GM21786 (cell line): ENCODE results near the gene HAP1.
"Not testable (repeated sequence)": the region's sequence is repeated elsewhere in the genome, so short reads cannot be mapped to it uniquely, and the experiment has no call there.

Source experiments
- ATAC-seq: cut with Tn5 transposase; IDR thresholded peaks from one replicate; pipeline ENCODE4 v1.9.1; 2021; ENCODE audit not compliant: unreplicated experiment

HAP1 gene, protein sequence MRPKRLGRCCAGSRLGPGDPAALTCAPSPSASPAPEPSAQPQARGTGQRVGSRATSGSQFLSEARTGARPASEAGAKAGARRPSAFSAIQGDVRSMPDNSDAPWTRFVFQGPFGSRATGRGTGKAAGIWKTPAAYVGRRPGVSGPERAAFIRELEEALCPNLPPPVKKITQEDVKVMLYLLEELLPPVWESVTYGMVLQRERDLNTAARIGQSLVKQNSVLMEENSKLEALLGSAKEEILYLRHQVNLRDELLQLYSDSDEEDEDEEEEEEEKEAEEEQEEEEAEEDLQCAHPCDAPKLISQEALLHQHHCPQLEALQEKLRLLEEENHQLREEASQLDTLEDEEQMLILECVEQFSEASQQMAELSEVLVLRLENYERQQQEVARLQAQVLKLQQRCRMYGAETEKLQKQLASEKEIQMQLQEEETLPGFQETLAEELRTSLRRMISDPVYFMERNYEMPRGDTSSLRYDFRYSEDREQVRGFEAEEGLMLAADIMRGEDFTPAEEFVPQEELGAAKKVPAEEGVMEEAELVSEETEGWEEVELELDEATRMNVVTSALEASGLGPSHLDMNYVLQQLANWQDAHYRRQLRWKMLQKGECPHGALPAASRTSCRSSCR

DNA sequence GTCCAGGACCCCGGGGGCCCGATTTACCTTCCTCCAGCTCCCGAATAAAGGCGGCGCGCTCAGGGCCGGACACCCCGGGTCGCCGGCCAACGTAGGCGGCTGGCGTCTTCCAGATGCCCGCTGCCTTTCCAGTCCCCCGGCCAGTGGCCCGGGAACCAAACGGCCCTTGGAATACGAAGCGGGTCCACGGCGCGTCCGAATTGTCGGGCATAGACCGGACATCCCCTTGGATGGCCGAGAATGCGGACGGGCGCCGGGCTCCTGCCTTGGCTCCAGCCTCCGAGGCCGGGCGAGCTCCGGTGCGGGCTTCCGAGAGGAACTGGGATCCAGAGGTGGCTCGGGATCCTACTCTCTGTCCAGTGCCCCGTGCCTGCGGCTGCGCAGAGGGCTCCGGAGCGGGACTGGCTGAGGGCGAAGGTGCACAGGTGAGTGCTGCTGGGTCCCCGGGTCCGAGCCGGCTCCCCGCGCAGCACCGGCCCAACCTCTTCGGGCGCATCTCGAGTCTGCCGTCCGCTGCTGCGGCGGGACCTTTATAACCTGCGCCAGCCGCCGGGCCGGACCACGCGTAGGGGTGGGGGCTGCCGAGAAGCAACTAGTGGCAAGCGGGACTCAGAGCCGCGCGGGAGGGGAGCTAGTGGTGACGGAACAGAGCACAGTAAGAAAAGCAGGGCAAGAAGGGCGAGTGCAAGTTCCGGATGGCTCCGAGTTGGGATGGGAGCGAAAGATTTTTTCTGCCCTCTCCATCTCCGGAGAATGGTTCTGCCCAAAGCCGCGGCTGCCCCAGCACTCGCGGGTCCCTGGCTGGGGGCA lies at the start of gene HAP1:
Gene HAP1, minus strand, starts transcription at position 505 of the 810 bp plus-strand sequence. Its CDS starts 9 bp downstream, at position 496.
- no peak for ATAC-seq

DNA sequence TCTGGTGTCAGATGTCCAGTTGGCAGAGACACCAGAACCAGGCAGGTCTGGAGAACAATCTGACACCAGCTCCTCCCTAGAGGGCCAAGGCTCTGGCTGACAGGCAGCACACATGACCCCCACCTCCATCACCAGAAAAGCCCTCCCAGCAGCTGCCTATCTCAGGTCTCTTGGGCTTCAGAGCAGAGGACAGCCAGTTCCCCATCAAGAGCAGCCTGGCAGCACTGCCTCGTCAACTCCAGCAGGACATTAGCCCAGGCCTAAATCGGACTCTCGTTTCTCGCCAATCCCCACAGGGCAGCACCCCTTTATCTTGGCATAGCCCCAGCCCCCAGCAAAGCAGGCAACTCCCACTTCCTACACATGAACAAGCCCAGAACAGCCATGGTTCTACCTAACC lies 47.7 kb upstream of the HAP1 start:
- no peak for ATAC-seq

DNA sequence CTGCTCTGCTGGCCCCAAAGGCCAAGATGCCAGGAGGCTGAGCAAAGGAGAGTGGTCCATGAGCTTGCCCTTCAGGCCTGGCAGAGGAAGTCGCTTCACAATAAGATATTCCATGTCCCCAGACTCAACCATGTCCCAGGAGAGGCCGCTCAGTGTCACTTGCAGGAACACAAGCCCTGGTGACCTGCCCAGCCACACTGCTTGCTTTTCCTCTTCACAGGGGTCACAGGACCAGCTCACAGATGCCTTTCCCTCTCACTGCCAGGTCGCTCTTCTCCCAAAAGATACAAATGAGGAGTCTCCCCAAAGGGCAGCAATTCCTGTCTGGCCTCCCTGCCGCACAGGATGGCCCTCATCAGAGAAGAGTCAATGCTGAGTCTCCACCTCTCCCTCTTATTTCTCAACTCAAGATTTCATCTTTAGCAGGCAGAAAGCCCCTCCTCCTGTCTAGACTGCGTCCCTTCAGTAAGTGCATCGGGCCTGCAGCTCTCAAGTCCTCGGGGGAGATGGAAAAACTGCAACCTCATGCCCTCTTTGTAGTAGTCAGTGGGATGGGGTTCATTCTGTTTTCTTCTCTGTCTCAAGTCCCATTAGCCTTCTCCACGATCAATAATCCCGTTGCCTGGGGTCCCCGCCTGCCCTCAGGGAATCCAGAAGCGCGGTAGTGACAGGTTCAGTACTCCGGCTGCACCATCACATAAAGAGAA lies 47.1 kb upstream of the HAP1 start:
- ATAC-seq, result no peak

DNA sequence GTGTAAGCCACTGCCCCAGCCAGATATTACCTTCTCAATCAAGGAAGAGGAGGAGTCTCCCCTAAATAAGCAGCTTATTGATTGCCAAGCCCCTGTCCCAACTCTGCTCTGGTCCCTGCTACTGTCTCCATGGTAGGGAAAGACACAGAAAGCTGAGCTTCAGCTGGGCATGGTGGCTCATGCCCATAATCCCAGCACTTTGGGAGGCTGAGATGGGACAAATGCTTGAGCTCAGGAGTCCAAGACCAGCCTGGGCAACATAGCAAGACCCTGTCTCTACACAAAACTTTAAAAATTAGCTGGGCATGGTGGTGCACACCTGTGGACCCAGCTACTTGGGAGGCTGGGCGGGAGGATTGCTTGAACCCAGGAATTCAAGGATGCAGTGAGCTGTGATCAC lies 45.5 kb upstream of the HAP1 start:
- no peak for ATAC-seq

DNA sequence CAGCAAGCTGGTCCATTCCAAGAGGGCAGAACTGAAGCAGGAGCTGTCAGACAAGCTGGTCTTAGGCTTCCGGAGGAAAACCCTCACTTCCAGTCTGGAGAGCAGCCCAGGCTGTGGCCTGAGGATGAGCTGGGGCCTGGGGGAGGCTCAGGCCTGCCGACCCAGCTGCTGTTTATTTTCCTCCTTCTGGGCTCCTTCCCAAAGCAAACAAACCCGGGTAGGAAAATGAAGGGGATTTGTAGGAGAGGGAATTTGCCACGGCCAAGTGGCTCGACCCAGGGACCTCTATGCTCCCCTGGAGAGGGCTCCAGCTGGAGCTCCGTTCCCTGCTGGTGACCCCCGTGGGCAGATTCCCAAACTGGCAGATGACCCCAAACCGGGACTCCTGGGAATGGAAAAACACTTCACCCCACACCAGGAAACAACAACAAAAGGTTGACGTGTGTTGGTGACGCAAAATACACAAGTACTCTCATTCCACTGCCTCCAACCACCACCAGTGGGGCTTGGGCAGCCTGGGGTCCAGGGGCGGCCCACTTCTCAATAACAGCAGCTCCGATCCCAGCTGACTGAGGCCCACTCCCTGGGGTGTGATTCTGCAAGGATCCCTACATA lies 43.2 kb upstream of the HAP1 start:
- ATAC-seq, result no peak

DNA sequence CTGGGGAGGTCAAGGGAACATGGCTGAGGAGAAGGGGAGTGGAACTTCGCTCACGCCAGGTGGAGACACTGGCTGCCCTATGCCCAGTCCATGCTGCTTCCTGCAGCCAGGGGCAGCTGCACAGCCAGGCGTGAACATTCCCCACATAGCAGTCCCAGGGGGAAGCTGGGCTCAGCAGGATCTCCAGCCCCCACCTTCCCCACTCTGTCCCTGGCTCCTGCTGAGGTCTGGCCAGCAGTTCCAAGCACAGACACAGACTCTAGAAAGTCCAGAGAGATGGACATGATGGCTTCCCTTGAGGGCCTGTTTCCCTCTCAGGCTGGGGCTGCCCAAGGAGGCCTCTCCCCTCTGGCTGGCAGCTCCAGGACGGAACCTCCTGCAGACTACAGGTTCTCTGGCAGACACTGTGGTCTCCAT lies 42.7 kb upstream of the HAP1 start:
- no peak for ATAC-seq

DNA sequence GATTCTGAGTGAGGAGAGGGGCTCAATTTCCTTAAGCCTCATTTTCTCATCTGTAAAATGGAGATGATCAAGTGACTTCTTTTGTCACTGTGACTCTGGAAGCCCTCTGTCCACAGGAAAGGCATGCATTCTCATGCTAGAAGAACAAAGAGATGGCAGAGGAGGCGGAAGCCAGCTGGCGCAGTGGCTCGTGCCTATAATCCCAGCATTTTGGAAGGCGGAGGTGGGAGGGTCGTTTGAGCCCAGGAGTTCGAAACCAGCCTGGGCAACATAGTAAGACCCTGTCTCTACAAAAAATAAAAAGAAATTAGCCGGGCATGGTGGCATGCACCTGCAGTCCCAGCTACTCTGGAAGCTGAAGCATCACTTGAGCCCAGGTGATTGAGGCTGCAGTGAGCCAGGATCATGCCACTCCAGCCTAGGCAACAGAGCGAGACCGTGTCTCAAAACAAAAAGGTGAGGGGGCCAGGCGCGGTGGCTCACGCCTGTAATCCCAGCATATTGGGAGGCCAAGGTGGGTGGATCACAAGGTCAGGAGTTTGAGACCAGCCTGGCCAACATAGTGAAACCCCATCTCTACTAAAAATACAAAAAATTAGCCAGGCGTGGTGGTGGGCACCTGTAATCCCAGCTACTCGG lies 41.9 kb upstream of the HAP1 start:
- not testable (repeated sequence) for ATAC-seq

DNA sequence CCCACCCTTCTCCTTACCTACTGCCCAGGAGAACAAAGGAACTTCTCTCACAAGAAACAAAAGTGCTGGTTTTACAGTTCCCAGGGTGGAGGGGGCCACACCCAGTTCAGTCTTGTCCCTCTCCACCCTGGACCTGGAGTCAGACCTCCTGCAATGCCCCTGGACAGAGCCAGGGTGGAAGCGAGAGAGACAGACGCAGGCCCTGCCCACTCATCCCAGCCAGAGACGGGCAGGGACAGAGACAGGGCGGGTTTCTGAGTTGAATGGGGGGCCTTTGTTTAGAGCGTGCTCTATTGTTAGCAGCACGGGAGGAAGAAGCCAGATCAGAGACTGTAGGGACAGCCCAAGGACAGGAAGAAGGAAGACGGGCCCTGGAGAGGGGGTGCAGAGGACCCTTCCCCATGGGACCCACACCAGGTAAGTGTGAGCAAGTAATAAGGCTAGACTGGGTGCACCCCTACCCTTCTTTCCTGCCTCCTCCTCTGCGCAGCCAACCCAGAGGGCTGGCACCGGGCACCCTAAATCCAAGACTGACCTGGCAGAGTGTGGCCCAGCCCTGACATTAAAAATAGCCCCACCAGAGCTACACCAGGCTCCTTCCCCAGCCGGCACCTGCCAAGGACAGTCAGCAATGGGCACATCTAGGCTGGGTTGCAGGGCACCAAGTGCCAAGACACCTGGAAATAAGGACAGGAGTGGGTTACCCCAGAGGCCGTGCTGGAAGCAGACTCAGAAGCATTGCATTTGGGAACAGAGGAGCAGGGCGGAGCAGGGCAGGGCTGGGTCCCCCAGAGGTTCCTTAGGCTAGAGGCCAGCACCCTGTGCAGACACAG lies 41.2 kb upstream of the HAP1 start:
- no peak for ATAC-seq

DNA sequence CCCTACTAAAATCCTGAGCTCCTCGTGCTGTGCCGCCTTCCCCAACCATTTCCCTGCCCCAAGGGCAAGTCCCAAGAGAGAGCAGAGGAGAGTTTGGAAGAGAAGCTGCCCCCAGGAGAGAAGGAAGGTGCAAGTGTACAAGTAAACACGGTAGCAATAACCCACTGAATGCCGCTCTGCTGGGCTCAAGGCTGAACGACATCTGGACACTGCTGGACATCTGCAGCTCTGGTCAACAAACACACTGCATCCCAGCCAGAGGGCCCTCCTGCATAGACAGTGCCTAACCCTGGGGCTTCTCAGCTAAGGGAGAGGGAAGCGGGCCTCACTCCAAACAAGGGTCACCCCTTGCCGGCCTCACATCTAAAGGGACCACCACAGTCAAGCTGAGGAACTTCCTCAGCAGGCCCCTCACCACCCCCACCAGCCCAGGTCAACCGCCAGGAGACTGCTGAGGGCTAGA lies 39.3 kb upstream of the HAP1 start:
- ATAC-seq, result no peak

DNA sequence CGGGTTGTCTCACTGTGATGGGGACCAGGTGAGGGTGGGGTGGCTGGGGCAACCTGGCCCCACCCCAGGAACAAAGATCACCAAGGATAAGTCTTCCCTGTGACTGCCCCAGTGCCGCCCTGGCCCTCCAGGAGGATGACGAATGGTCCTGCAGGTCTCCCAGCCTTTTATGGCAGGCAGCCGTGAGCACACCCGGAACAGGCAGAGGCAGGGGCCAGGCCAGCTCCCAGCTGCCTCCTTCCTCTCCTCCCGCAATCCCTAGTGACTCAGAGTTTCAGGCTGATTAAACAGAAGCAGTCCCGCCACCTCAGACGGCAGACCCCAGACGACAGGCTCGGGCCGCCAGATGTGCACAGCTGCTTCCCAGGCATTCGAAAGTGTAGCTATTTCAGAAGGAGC lies 38.7 kb upstream of the HAP1 start:
- no peak for ATAC-seq

DNA sequence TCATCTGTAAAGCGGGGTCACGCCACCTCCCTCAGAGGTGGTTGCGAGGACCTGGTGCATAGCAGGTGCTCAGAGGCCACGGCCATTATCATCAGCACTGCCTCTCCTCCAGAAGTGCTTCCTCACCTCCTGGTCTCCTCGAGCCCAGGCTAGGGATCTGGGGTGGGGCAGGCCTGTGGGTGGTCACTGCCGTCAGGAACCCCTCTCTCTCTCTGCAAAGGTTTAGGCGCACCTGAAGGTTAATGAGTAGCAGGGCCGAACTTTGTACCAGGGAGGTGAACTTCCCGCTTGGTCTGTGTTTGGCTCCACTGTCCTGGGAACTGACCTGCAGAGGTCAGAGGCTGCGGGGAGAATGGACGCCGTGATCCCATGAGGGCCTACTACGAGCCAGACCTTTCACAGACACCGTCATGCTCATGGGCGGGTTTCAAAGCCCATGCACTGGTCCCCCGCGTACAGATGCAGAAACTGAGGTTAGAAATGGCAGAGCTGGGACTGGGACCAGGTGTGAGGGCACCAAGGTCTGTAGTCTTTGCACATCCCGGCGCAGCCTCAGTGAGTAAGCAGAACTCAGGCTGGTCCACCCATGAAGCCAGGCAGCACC lies 38.2 kb upstream of the HAP1 start:
- ATAC-seq, result no peak

DNA sequence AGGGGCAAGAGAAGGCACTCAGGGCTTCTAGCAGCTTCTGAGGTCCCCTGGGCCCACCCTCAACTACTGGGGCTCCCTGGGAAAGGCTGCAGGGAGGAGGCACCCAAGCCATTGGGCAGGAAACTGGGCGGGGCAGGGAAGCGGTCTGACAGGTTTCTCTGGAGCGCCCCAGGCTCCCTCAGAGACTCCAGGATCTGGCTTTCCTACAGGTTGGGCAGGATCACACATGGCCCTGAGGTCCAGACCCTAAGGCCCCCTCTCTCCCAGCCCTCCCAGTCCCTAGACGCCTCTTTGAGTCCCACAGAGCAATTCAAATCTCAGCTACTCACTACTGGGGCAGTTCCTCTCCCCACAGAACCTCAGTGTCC lies 37.8 kb upstream of the HAP1 start:
- ATAC-seq, result no peak

DNA sequence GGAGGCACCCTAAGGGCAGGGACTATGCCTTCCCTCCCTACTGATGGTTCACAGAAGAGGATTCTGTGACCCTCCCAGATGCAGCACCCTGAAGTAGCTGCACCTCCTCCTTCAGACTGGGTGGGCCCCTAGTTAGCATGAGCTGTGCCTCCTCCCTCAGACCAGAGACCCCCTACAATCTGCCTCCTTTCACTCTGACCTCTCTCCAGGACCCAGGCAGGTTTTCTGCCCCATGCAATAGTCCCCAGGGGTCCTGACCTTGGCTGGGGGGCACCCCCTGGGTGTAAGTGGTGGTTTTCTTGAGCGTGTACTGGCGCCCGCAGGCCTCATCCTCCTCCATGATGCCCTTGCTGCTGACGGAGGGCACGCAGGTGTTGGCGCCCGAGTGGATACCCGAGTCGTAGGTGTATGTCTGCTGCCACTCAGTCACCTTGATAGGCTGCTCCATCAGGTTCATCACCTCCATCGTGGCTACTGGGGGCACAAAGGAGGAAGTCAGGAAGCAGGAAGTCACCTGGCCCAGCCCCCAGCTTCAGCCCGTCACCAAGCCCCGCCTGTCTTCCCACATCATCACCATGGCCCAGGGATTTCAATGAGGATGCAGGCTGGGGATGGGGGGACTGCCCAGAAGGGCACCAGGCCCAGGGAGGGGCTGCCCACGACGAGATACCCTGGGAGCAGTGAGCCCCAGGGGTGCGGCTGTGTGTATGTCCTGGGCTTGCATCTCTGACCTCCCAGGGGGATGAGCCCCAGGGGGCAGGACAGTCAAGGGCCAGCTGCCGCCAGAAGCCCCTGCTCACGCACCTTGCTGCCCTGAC lies 37.2 kb upstream of the HAP1 start:
- no peak for ATAC-seq

DNA sequence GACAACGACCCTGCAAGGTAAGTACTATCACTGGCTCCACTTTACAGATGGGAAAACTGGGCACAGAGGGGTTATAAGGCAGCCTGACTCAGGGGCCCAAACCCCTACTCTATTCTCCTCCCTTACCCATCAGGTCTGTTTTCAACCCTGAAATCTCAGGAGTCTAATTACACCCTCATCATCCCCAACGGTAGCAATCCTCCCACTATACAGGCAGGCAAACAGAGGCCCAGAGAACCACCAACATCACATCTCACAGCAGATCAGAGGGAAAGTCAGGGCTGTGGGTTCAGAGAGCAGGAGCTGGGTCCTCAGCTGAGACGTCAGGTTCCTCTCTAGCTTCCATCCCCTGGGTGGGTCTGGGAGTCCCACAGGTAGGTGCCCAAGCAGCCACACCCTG lies 35.5 kb upstream of the HAP1 start:
- ATAC-seq, result no peak

DNA sequence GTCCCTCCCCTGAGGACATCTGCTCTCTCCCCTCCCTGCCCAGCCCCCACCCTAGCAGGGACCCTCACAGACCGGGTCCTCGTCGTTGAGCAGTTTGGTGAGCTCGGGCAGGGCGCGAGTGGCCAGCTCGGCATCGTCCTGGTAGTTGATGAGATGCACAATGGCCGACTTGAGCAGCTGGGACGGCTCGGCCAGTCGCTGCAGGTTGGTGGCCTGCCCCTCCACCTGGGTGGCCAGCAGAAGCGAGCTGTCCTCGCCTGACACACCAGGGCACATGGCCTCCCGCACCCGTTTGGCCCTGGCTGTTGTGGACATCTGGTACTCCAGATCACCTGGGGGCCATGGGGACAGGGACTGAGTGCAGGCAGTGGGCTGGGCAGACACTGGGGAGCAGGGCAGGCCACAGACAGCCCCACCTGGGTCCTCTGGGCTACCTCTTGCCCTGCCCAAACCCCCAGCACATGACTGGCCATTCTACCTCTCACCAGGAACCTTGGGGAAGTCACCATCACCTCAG lies 35.0 kb upstream of the HAP1 start:
- no peak for ATAC-seq

DNA sequence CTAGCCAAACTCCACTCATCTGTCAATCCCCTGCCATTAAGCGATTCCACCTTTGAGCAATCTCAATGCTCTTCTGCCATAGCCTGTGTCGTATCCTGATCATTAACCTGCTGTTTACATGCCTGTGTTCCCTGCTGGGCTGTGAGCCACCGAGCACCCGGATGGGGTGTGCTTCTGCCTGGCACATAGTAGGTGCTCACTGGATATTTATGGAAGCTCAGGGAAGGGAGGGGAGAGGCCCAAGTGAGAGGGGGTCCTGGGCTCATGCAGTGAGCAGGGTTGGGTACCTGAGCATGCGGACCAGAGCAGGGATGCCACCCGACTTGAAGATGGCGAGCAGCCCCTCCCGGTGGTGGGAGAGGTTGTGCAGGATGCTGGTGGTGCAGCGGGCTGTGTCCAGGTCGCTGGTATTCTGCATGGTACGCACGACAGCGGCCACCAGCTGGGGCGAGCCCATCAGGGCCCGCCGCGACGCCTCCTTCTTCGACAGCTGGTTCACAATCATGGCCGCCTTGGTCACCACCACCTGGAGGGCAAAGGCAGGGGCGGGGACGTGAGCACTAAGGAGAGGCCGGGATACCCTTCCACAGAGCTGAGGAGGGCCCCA lies 34.3 kb upstream of the HAP1 start:
- no peak for ATAC-seq

DNA sequence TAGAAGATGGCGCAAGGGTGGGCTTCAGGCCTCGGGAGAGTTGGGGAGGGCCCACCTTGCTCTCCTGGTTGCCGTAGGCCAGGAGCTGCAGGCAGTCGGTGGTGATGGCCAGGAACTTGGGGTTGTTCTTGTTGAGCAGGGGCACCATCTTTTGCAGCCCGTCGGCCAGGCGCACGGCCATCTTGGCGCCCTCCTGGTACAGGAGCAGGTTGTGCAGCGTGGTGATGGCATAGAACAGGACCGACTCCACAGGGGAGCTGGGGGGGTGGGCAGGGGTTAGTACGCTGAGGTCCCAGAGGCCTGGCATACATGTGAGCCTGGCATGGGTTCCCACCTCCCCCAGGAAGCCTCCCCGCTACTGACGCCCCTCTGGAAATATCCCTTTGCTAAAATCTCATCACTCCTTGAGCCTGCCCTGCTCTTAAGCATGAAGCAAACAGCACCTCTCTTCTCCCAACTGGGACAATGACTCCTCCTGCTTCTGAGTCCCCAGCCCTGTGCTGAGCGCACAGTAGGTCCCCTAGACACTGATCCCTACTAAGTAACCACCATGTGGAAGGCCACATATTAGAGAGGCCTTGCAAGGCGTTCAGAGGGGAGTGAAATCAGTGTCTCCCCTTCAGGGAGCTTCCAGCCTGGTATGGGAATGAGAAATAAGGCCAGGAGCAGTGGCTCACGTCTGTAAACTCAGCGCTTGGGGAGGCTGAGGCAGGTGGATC lies 33.0 kb upstream of the HAP1 start:
- ATAC-seq, result no peak
